HG03159 (cell line): ENCODE measurements around the gene S100A4.

ENCODE experiments used
- ATAC-seq: cut with Tn5 transposase; IDR thresholded peaks from one replicate; pipeline ENCODE4 v1.9.1; 2021; ENCODE audit warnings: mild to moderate bottlenecking, moderate library complexity; ENCODE audit not compliant: unreplicated experiment

S100A4 gene

GRCh38 chr1:153548722-153549688 lies 3.4 kb upstream of the S100A4 start, which contains the start of gene S100A3:
TSS of gene S100A3 (minus strand) at chr1:153549258. CDS start at chr1:153548485, 773 bp downstream.
- no peak for ATAC-seq

- ATAC-seq: no peak
Observed at GRCh38 chr1:153547560-153548551, 2.2 kb upstream of the S100A4 start.

- no peak for ATAC-seq
Observed at GRCh38 chr1:153546796-153547559, 1.4 kb upstream of the S100A4 start.

- ATAC-seq: no peak
Observed at GRCh38 chr1:153546371-153546770, 765 bp upstream of the S100A4 start.

GRCh38 chr1:153544453-153545066 lies 1.0 kb downstream of the S100A4 start:
- ATAC-seq: no peak

- no peak for ATAC-seq
Observed at GRCh38 chr1:153543736-153544135, 1.9 kb downstream of the S100A4 start.

GRCh38 chr1:153542956-153543711 lies 2.5 kb downstream of the S100A4 start:
- no peak for ATAC-seq

GRCh38 chr1:153541641-153542590 lies 3.7 kb downstream of the S100A4 start:
- ATAC-seq: no peak

GRCh38 chr1:153540394-153541361 lies 4.9 kb downstream of the S100A4 start, which contains the start of gene S100A5:
TSS of gene S100A5 (minus strand) at chr1:153540934. CDS start at chr1:153540191, 743 bp downstream.
- no peak for ATAC-seq

- no peak for ATAC-seq
Observed at GRCh38 chr1:153539395-153540093, 6.1 kb downstream of the S100A4 start.

GRCh38 chr1:153538315-153538821 lies 7.2 kb downstream of the S100A4 start:
- ATAC-seq: no peak

GRCh38 chr1:153537376-153537730 lies 8.3 kb downstream of the S100A4 start:
- ATAC-seq: no peak

- ATAC-seq: no peak
Observed at GRCh38 chr1:153536671-153537375, 8.8 kb downstream of the S100A4 start.

- no peak for ATAC-seq
Observed at GRCh38 chr1:153536012-153536670, 9.5 kb downstream of the S100A4 start.
